Activated CD8-positive, alpha-beta T cell treated with anti-CD3 and anti-CD28 coated beads for 36 hours (primary cell): ENCODE results near the gene BTG2. TPM values are rescaled to one million over a fixed set of nuclear protein-coding genes. Genes with fewer than 3 reads are reported as not detected.

Experiments
- ATAC-seq: fragments of 200-7000 bp; cut with Tn5 transposase; one replicate; pipeline ENCODE4 v1.10.0; 2021; ENCODE audit warnings: mild to moderate bottlenecking, moderate library complexity
- CTCF ChIA-PET: fragments of 350-600 bp; sonication (Branson Sonifier 250); formaldehyde crosslinking; loops from one replicate; lab custom pipeline; 2021; ENCODE audit warnings: antibody characterized with exemption; lab: Charles Lee
- POLR2A ChIA-PET: fragments of 350-600 bp; sonication (Branson Sonifier 250); formaldehyde crosslinking; loops from one replicate; lab custom pipeline; 2021; ENCODE audit warnings: antibody characterized with exemption; lab: Charles Lee
- DNase-seq: peaks from one replicate; pipeline ENCODE4 v3.0.0-alpha.2; 2020
- H3K27ac Mint-ChIP-seq: one replicate; pipeline ENCODE4 v1.8.0; 2021; ENCODE audit warnings: mild to moderate bottlenecking, mixed read lengths
- H3K27me3 Mint-ChIP-seq: one replicate; pipeline ENCODE4 v1.8.0; 2021; ENCODE audit warnings: mixed read lengths
- H3K36me3 Mint-ChIP-seq: one replicate; pipeline ENCODE4 v1.8.0; 2021; ENCODE audit warnings: low read depth, mixed read lengths
- H3K4me1 Mint-ChIP-seq: one replicate; pipeline ENCODE4 v1.8.0; 2021; ENCODE audit warnings: low read depth, mixed read lengths
- H3K4me3 Mint-ChIP-seq: one replicate; pipeline ENCODE4 v1.8.0; 2021; ENCODE audit warnings: mild to moderate bottlenecking, moderate library complexity, mixed read lengths
- H3K9me3 Mint-ChIP-seq: one replicate; pipeline ENCODE4 v1.8.0; 2021; ENCODE audit warnings: mixed read lengths
- CTCF ChIP-seq: fragments of 200-600 bp; IDR thresholded peaks from one replicate; pipeline ENCODE4 v1.8.0; 2022; ENCODE audit warnings: antibody characterized with exemption, mild to moderate bottlenecking
- intact Hi-C: fragments of 100-400 bp; cut with micrococcal nuclease; formaldehyde crosslinking; loops from one replicate; pipeline ENCODE4 v1.10.0; 2022
- total RNA-seq, 2 experiments: library from RNA; stranded (reverse); gene quantifications; one replicate each; pipeline ENCODE4 v1.2.3, GENCODE V29; 2021

The BTG2 gene
- total RNA-seq, 2 experiments from 2014 or later: 115 TPM

GRCh38 chr1:203283597-203283996 is 21.7 kb upstream of the BTG2 start:
- H3K9me3 Mint-ChIP-seq: no peaks in the 10 kb centered on the region
- POLR2A ChIA-PET: interaction anchor here (0.9 to 10.3 kb wide), 5 partner anchors 9 to 40 kb away, joined by 3 to 152 read pairs (median 9); no protein-coding TSS in a partner anchor
- H3K27ac Mint-ChIP-seq: no peak overlapping the region
- no peak overlapping the region for H3K4me3 Mint-ChIP-seq
- peaks cover 54% of the 10 kb centered on the region for H3K4me1 Mint-ChIP-seq
- CTCF ChIA-PET: interaction anchor here (1.0 to 21.4 kb wide), 5 partner anchors 10 to 53 kb away, joined by 3 to 303 read pairs (median 5); no protein-coding TSS in a partner anchor
- peaks cover 1% of the 10 kb centered on the region for H3K27me3 Mint-ChIP-seq
- DNase-seq (no peak), ATAC-seq (no peak)
- intact Hi-C loops: no loop called here
- peaks cover 2% of the 10 kb centered on the region for H3K36me3 Mint-ChIP-seq
- TF ChIP-seq CTCF: no peak

DNA sequence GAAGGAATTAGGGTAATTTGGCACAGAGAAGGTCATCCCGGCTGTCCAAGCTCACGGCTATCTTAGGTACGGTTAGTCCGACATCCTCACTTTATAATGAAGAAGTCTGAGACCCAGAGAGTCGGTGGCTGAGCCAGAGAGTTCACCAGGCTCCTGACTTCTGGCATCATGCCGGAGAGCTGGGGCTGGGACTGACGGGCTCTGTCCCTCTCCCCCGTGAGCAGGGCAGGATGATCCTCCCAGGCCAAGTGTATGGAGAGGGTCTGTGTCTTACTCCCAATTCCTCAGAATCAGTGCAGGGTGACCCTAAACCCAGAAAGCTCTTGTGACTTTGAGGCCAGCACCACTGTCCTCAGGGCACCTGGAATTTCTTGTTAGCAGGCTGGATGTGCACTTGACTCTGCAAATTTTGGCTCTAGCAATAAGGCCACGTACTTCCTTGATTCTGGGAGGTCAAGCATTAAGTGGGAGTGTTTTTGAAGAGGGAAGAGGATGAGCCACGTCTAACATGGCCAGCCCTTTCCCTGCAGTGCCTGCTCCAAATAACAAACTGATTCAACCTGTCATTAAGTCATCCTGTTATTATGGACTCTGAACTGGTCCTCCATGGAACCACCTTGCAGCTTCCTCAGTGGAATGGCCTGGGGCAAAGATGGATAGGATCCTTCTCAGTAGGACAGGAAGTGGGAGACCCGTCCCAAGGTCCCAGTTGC is 20.8 kb upstream of the BTG2 start:
- H3K27me3 Mint-ChIP-seq: peaks cover 1% of the 10 kb centered on the region
- no peak overlapping the region for H3K4me3 Mint-ChIP-seq
- no peak for TF ChIP-seq CTCF
- H3K4me1 Mint-ChIP-seq: peaks cover 57% of the 10 kb centered on the region
- no peak for ATAC-seq
- ChIA-PET CTCF (interaction anchor here (1.0 to 21.4 kb wide), 8 partner anchors 15 to 220 kb away, joined by 3 to 303 read pairs (median 5); partner anchors contain the start of gene BTG2), POLR2A (interaction anchor here (1.2 to 10.3 kb wide), 4 partner anchors 10 to 39 kb away, joined by 4 to 152 read pairs (median 9); no protein-coding TSS in a partner anchor)
- no peaks in the 10 kb centered on the region for H3K9me3 Mint-ChIP-seq
- no peak for DNase-seq
- intact Hi-C loops: no loop called here
- no peak overlapping the region for H3K27ac Mint-ChIP-seq
- H3K36me3 Mint-ChIP-seq: peaks cover 2% of the 10 kb centered on the region

DNA sequence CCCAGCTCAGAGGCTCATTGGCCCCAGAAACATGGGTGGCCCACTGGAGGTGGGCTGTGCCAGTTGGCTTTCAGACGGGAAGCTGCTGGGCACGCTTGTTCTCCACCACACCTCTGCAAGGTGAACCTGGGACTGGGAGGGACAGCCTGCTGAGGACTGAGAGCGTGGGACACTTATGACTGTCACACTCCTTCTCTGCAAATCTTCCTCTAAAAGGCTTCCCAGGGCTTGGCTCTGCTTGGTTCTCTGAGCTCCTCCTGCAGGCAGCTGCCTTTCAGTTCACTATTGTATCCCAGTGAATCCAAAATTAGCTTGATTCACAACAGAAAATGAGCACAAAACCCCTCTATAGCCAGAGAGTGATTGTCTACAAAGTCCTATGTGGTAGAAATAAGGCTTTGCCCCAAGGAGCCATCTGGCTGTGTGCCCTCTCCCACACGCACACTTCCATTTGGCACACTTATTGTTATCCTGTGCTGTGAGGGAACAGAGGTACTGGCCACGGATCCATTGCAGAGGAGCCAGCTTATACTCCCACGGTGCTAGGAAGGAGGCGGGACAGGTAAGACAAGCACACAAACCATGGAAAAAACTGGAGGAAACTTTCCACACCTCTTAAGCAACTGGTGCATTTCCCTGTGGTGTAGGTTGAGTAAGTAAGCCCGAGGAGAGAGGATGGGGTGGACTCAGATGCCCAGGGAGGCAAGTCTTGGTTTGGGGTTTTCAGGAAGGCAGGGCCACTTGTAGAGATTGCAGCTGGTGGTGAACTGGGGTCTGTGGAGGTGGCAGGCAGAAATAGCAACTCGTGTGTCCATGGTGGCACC is 18.9 kb upstream of the BTG2 start:
- TF ChIP-seq CTCF: no peak
- H3K27ac Mint-ChIP-seq: peak overlapping the region; percentile 100
- intact Hi-C loops: no loop called here
- peaks cover 1% of the 10 kb centered on the region for H3K27me3 Mint-ChIP-seq
- H3K36me3 Mint-ChIP-seq: peaks cover 2% of the 10 kb centered on the region
- peak overlapping the region; percentile 83 for H3K4me3 Mint-ChIP-seq
- H3K4me1 Mint-ChIP-seq: peaks cover 69% of the 10 kb centered on the region
- no peaks in the 10 kb centered on the region for H3K9me3 Mint-ChIP-seq
- peak; percentile 35 for DNase-seq
- no peak for ATAC-seq
- POLR2A ChIA-PET: interaction anchor here (0.8 to 11.5 kb wide), 10 partner anchors 8 to 38 kb away, joined by 3 to 225 read pairs (median 4); partner anchors contain the start of gene BTG2
- CTCF ChIA-PET: interaction anchor here (1.0 to 21.4 kb wide), 10 partner anchors 9 to 202 kb away, joined by 3 to 303 read pairs (median 5); partner anchors contain the start of gene BTG2

DNA sequence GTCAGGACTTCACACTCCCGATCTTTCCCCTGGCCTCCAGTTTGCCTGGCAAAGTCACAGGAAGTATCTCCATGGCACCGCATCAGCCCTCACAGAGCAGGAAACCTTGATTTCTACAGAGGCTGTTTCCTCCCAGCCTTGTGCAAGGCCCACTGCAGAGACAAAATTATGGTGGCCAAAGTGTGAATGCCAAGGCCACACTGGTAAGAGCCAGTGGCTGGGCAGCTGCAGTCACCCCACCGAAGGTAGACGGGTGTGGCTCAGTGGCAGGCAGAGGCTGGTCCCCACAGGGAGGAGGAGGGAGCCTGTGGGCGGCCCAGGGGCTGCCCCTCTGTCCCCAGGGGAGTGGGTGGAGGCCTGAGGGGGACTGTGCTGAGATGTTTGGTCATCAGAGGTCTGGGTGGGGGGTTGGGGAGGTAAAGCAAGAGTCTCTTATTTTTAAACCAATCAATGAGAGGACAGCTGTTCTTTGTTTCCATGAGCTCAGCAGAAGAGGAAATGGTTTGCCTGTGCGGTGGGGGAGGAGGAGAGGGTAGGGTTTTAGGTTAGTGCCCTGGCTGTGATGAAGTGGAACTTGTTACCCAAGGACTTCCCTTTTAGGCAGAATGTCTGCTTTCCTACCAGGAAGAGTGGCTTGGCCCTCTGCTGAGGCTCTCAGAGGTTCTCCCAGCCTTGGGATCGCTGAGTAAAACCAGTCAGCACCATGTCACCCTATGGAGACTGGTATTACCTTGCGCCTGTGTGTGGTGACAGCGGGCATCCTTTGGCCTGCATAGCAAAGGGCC is 18.0 kb upstream of the BTG2 start:
- intact Hi-C loops: no loop called here
- DNase-seq (peak; percentile 90), ATAC-seq (peak; percentile 35)
- Mint-ChIP-seq H3K27ac (peak overlapping the region; percentile 100), H3K9me3 (no peaks in the 10 kb centered on the region), H3K27me3 (peaks cover 1% of the 10 kb centered on the region), H3K36me3 (peaks cover 2% of the 10 kb centered on the region), H3K4me1 (peaks cover 71% of the 10 kb centered on the region), H3K4me3 (peak overlapping the region; percentile 83)
- TF ChIP-seq CTCF: no peak
- POLR2A ChIA-PET: interaction anchor here (0.8 to 11.5 kb wide), 11 partner anchors 9 to 280 kb away, joined by 3 to 225 read pairs (median 4); partner anchors contain the start of genes BTG2 and TMEM183A
- CTCF ChIA-PET: interaction anchor here (1.3 to 21.4 kb wide), 8 partner anchors 9 to 55 kb away, joined by 3 to 303 read pairs (median 19); partner anchors contain the start of gene BTG2
